Uterus (tissue), 2 donors: Measurements from ENCODE around the gene ANKRD36B.
"Not testable (repeated sequence)": the region's sequence is repeated elsewhere in the genome, so short reads cannot be mapped to it uniquely, and the experiment has no call there.

Source experiments
- POLR2A ChIP-seq, 2 donors: fragments of 450-650 bp; IDR thresholded peaks; one replicate each; pipeline ENCODE4 v1.6.1; 2016; ENCODE audit warnings: antibody characterized with exemption in 2 of 2, mild to moderate bottlenecking in 1 of 2, moderate library complexity in 1 of 2
- TF ChIP-seq, protein P1 (sequence below), 4 experiments: fragments of 200-600 bp in 2 of 4; fragments of 450-650 bp in 2 of 4; sonication (generic) in 2 of 4; IDR thresholded peaks; one replicate each; pipeline ENCODE4 v1.5.1; 2016 to 2019; ENCODE audit warnings: antibody characterized with exemption in 4 of 4, mild to moderate bottlenecking in 2 of 4, moderate library complexity in 1 of 4

DNA sequence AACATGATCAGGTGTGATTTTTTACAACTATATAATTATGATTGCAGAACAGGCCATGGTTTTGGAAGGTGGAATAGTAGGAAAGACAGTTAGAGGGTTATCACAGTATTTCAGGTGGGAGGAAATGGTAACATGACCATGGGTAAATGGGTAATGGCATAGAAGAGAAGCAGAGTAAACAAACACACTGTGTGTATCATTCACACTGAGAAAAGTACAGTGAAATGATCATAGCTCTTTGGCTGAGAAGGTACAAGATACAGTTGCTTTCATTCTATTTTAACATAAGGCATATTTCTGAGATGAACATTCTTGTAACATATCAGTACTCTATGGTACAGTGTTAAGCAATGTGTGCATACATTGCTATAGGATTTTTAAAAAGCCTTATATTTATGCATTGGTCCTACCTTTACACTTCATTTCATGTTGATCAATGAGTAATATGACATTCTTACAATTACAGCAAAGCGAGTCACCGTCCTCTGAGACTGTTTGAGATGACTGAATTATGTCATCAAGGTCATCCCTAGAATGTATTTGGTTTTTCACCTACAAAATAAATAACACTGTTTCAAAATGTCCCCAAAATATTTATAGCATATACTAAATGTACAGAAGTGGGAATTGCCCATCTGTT lies 66.6 kb downstream of the ANKRD36B start:
- TF ChIP-seq, protein P1, sequence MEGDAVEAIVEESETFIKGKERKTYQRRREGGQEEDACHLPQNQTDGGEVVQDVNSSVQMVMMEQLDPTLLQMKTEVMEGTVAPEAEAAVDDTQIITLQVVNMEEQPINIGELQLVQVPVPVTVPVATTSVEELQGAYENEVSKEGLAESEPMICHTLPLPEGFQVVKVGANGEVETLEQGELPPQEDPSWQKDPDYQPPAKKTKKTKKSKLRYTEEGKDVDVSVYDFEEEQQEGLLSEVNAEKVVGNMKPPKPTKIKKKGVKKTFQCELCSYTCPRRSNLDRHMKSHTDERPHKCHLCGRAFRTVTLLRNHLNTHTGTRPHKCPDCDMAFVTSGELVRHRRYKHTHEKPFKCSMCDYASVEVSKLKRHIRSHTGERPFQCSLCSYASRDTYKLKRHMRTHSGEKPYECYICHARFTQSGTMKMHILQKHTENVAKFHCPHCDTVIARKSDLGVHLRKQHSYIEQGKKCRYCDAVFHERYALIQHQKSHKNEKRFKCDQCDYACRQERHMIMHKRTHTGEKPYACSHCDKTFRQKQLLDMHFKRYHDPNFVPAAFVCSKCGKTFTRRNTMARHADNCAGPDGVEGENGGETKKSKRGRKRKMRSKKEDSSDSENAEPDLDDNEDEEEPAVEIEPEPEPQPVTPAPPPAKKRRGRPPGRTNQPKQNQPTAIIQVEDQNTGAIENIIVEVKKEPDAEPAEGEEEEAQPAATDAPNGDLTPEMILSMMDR (IDR thresholded peaks at IDR 0.05), result not testable (repeated sequence)
- not testable (repeated sequence) for TF ChIP-seq POLR2A (IDR thresholded peaks at IDR 0.05)
